ENCODE measurements around the gene AGMAT. TPM values are rescaled to one million over a fixed set of nuclear protein-coding genes. Genes with fewer than 3 reads are reported as not detected.

Gene AGMAT
- total and polyA plus RNA-seq, 7 donors: 2.6 to 12.6 (median 3.6) TPM

- no peak for ATAC-seq
- intact Hi-C loops (cut with DNase I): loop anchor here in 1 of 2 donors (5.0 kb wide), 1 partner anchor 92 kb away; the partner anchor contains the start of gene DNAJC16
- no peak for DNase-seq
- TF ChIP-seq, protein P1, sequence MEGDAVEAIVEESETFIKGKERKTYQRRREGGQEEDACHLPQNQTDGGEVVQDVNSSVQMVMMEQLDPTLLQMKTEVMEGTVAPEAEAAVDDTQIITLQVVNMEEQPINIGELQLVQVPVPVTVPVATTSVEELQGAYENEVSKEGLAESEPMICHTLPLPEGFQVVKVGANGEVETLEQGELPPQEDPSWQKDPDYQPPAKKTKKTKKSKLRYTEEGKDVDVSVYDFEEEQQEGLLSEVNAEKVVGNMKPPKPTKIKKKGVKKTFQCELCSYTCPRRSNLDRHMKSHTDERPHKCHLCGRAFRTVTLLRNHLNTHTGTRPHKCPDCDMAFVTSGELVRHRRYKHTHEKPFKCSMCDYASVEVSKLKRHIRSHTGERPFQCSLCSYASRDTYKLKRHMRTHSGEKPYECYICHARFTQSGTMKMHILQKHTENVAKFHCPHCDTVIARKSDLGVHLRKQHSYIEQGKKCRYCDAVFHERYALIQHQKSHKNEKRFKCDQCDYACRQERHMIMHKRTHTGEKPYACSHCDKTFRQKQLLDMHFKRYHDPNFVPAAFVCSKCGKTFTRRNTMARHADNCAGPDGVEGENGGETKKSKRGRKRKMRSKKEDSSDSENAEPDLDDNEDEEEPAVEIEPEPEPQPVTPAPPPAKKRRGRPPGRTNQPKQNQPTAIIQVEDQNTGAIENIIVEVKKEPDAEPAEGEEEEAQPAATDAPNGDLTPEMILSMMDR (IDR thresholded peaks at IDR 0.05): no peak
- Histone ChIP-seq H3K4me3 (peak overlapping the region; percentile 83), H3K27ac (peak overlapping the region; percentile 99), H3K4me1 (peaks cover 49% of the 10 kb centered on the region), H3K9me3 (no peaks in the 10 kb centered on the region), H3K36me3 (ENCODE audit: insufficient read depth in 1 of 2, low read depth in 1 of 2) (no peaks in the 10 kb centered on the region), H3K27me3 (ENCODE audit: insufficient read depth in 3 of 3, low read length in 2 of 3) (no peaks in the 10 kb centered on the region)
- WGBS, 3 donors: 68 to 74% (median 72%) methylated on average over 26 of the region's 26 CpGs
These were observed 34.0 kb upstream of the AGMAT start for GRCh38 chr1:15618655-15619525.

GRCh38 chr1:15618077-15618654 lies 33.3 kb upstream of the AGMAT start:
- DNase-seq (no peak), ATAC-seq (no peak)
- H3K4me1 ChIP-seq: peaks cover 42% of the 10 kb centered on the region
- H3K27me3 ChIP-seq (ENCODE audit: insufficient read depth in 3 of 3, low read length in 2 of 3): no peaks in the 10 kb centered on the region
- TF ChIP-seq, protein P1 (IDR thresholded peaks at IDR 0.05): no peak
- peak overlapping the region; percentile 99 for H3K27ac ChIP-seq
- H3K4me3 ChIP-seq: peak overlapping the region; percentile 83
- no peaks in the 10 kb centered on the region for H3K36me3 ChIP-seq (ENCODE audit: insufficient read depth in 1 of 2, low read depth in 1 of 2)
- no peaks in the 10 kb centered on the region for H3K9me3 ChIP-seq
- intact Hi-C loops (cut with DNase I): loop anchor here in 1 of 2 donors (5.0 kb wide), 1 partner anchor 91 kb away; the partner anchor contains the start of gene DNAJC16
- 1 to 3% (median 1%) methylated on average over 8 of the region's 8 CpGs for WGBS, 3 donors

- 0% methylated on average over 57 to 86 of the region's 86 CpGs for WGBS, 3 donors
These were observed 32.6 kb upstream of the AGMAT start, which contains the start of gene DDI2 for GRCh38 chr1:15617173-15618076. Gene DDI2, plus strand, starts transcription at chr1:15617458. Its CDS starts 213 bp downstream, at chr1:15617671.

More at GRCh38 chr1:15617173-15618076, 32.6 kb upstream of the AGMAT start, which contains the start of gene DDI2:
- Histone ChIP-seq H3K27ac (peak within 1 kb of the TSS; percentile 99), H3K36me3 (ENCODE audit: insufficient read depth in 1 of 2, low read depth in 1 of 2) (no peaks in the 10 kb centered on the region), H3K4me3 (peak within 1 kb of the TSS; percentile 83), H3K9me3 (no peaks in the 10 kb centered on the region), H3K27me3 (ENCODE audit: insufficient read depth in 3 of 3, low read length in 2 of 3) (no peaks in the 10 kb centered on the region), H3K4me1 (peaks cover 34% of the 10 kb centered on the region)
- DNase-seq (peak; percentile 98), ATAC-seq (peak; percentile 88 to 95 (median 90))
- TF ChIP-seq, protein P1 (IDR thresholded peaks at IDR 0.05): no peak
- intact Hi-C loops (cut with DNase I): loop anchor here in 1 of 2 donors (1.0 to 5.0 kb wide), 2 partner anchors 14 to 90 kb away; partner anchors contain the start of gene DNAJC16

Measured in psoas muscle (tissue), 8 donors.